ENCODE results near the gene TRIP11.

The TRIP11 gene

DNA sequence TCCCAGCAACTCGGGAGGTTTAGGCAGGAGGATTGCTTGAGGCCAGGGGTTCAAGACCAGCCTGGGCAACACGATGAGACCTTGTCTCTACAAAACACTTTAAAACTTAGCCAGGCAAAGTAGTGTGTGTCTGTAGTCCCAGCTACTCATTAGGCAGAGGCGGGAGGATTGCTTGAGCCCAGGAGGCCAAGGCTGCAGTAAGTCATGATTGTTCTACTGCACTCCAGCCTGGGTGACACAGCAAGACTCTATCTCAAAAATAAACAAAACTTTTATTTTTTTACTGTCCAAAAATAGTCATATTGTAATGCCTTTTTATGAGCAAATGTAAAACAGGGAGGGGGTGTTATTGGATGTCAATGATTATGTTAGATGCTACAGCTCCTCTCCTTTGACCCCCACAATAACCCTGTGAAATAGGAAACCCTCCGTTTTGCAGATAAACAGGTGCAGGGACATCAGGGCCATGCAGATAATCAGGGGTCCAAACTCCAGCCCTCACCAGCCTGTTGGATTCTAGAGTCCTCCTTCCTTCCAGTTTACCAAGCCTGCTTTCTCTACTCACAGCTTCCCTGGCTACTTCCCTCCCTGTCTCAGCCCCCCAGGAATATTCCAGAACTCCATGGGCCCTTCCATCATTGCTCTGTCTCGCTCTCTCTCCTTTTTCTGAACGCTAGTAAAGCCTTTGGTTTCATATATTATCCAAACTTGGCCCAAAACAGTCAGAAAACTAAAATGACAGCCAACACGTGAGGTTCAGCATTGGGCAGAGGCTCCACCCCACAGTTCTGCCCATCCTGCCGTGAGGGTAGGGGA lies 86.5 kb downstream of the TRIP11 start:
- DNase-seq, result no peak

DNA sequence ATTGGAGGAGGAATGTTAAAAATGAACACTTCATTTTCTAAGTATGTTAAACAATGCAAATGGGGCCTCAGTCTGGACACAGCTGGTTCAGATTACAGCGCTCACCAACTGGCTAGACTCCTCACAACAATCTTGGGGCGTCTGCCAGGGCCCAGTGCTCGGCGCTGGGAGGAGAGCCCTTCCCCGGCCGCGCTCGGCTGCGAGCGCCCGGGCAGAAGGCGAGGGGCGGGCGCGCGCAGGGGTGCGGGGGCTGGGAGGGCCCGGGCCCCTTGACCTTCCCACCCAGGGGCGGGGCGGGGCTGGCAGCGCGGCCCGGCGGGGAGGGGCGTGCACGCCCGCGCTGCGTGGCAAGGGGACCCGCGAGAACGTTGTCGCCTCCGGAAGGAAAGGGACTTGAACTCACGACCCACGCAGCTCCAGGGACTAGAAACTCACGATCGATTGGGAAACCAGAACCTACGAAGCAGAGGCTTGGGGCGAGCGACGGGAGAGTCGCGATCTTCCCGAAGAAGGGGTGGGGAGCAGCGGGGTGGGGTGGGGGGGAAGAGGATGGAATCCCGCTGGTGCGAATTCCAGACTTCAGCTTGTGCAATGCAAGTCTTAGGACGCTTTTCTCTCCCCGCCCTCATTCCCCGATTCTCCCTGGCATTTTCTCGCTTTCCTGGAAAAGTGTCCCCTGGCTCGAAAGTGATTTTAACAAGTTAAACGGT lies 92.2 kb downstream of the TRIP11 start, which contains the start of gene FBLN5:
Gene FBLN5 (minus strand): TSS at position 220 of the 710 bp plus-strand sequence. CDS start 465 bp downstream, outside the sequence.
- peak; percentile 27 for DNase-seq

DNA sequence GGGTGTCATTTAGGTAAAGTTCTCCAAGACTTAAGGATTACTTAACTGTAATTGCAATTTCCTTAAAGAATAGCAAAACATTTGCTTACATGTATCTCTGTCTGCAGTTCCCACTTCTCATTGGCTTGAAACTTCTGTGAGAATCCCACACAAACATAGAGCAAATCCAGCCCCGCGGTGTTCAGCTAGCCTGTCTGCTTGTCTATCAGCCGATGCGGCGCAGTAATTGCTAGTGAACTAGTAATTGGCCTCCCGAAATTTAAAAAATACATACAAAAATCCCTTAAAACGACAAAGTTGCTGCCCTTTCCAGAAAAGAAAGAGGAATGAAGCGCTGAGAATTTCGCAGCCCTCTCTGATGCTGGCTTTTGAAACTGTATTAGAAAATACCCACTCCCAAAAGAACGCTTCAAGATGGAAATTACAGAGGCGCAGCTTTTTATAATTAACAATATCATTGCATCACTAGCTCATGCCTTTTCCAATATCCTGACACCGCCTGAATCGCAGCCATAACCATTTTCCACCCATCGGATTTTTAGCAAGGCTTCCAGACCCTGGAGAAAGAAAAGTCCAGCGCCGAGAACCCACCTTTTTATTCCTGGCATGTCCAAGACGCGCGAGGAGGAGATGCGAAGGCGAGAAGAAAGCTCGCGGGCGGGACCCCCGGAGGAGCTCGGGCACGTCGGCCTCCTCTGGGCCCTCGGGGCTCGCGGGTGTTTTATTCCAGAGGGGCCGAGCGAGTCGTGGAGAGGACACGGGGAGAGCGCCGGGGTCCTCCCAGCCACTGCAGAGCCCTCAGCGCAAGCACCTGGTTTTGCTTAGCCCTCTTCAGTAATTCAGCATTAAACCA lies 93.0 kb downstream of the TRIP11 start:
- DNase-seq, result peak; percentile 0

DNA sequence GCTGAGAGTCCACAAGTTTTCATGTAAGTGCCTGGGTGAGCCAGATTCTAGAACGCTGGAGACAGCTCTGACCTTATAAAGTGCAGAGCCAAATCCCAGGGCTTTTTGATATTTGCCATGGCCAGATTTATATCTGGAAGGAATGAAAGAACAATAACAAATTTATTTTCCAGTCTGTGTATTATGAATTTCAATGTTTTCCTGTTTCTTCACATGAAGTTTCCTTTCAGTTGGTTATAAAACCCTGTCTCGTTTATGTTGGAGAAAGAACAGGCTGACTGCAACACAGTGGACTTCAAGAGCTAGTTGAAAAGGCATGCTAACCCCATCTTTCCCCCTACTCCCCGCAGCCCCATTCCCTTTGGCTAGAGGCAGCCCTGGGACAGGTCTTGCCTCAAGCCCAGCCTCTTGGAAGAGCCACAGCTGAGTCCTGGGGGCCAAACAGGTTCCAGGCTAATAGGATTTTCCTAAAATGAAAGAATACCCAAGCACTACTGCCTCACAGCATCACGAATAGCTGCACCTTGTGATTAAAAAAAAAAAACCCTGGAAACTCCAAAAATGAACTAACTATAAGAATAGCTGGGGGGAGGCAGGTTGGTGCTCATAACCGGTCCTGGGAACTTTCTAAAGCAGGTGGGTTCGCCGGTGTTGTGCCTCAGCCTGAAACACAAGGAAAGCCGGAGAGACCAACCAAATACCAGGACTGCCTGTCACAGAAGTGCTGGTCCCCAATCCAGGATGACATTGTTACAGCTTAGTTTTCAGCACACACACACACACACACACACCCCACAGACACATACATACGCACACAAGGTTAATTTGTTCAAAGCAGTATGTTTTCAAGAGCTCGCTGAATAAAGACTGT lies 93.9 kb downstream of the TRIP11 start:
- no peak for DNase-seq

DNA sequence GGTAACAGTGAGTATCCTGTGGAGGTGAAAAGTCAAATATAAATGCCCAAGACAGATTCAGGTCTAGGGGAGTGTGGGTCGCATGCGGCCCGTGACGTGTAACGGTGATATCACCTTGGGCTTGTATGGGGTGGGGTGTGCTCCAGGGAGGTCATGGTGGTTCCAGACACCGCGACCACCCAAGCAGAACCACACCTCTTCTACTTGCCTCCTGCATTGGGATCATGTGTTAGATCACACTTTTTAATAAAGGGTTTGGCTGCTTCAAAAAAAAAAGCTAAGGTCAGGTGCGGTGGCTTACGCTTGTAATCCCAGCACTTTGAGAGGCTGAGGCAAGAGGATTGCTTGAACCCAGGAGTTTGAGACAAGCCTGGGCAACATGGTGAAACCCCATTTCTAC lies 96.9 kb downstream of the TRIP11 start:
- DNase-seq, result no peak

DNA sequence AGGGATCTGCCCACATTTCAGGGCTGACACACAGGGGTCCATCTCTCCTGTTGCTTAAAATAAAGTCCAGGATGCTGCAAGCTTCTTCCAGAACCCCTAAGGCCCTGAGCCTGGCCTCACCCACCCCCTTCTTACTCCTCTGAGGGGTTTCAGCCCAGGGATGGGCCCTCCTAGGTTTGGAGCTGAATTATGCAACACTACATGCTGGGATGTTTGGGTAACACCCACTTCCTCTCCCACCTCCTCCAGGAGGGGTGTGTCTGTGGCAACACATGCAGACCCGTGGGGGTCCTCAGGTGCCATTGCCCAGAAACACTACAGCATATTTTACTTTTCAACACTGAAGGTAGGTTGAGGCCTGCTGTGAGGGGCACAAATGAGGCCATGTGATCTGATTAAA lies 97.7 kb downstream of the TRIP11 start:
- DNase-seq, result no peak

DNA sequence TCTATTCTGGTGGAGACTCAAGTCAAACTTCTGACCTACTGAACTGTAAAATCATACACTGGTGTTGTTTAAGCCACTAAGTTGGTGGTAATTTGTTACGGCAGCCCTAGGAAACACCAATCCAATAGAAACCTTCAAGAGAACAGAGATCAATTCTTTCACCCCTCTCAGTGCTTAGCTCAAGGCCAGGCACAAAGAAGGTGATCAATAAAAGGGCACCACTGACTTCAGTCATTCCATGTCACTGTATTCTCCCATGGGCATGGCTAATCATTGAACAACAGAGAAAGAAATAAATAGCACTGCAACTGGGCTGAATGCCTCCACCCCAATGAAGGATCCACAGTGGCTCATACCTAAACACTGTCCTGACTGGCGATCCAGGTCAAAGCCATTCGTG lies 99.7 kb downstream of the TRIP11 start:
- DNase-seq, result no peak

DNA sequence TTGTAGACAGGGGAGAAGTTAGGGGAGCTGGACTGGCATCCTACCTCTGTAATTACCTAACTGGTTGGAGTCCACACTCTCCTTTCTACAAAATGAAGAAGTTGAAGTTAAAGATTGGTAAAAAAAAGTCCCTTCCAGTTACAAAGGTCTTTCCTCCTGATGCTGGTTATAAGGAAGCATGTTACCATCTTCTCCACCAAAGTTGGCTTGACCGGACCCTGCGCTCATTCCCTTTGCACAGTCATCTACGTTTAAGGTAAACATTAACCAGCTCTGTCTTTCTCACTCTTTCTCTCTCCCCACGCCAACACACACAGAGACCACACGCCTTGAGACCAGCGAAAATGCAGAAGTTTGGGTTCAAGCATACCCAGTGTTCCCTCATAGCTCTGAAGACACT lies 104.3 kb downstream of the TRIP11 start:
- no peak for DNase-seq

DNA sequence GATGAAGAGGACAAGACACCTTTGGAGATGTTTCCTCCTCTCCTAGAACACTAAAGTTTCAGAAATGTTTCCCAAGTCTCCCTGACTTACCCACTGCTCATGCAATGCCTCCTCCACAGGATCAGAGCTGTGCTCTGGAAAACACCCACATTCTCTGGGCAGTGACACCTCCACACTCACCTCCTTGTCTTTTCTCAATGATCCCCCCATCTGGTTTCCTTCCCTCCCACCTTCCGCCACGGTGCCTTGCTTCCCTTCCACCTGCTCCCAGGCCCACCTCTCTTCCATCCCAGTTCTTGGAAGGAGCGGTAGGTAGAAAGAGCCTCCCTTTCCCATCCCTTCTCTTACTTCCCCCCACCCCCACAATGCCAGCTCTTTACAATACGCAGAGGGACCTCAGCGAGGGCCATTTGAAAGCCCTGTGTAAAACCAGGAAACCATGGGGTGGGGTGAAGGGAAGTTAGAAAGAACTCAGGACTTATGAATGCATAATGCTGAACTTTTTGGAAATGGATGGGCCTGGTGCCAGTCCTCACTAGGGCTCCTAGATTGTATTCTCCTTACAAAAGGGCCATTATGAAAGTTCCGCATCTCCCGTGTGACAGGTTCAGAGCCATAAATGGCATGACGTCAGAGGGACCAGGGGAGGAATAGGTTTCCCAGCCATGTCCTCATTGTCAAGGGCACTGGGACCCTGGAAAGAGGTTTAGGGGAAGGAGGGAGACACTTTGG lies 105.1 kb downstream of the TRIP11 start:
- no peak for DNase-seq

DNA sequence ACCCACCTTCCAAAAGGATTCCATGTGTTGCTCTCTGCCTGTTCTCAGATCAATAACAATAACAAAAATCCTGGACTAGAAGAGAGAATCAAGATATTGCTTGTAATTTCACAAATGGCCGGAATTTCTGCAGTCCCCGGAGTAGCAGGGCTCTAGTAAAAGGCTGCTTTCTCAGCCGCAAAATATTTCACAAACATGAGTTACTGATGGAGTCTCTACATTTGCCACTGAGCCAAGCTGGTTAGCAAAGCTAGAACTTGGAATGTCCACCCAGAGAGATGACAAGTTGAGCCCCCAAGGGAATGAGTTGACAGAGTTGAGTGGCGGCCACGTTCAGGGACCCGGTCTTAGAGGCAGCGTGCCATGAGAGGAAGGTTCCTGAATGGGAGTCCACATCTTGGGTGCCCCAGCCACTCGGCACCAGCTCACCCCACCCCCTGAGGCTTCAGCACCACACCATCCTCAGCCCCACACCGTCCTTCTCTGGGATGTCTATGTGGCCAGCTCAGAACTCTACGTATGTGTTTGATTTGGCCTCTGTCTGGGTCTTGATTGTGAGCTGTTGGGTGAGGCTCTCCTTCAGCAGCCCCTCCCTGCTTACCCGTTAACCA lies 108.3 kb downstream of the TRIP11 start:
- no peak for DNase-seq

DNA sequence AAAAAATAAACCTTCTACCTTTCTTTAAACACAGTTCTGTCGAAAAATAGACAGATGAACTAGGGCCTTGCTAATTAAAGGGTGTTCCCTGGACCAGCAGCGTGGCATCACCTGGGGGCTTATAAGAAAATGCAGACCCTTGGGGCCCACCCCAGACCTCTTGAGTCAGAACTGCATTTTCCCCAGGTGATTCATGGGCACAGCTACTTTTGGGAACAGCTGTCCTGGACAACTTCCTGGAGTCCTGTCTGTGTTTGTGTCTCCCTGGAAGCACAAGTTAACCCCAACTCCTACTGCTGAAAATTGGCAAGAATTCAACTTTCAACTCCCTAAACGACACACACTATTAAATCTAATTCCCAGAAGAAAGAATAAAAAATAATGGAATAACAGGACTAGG lies 110.2 kb downstream of the TRIP11 start:
- DNase-seq, result no peak

DNA sequence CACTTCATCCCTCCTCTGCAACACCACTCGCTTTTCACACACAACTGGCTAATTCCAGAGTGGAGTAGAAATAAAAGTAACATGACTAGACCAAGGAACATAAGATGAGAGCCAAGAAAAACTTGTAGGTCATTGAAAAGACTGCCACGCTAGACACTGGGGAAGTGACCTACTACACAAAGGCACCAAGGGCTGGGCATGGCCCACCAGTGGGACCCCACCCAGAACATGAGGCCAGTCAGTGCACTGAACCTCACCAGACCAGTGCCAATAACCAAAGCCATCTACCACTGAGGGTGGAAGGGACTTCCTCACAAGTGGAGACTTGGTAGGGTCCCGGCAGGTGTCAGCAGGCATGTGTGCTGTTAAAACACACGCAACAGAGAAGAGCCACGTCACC lies 112.1 kb downstream of the TRIP11 start:
- no peak for DNase-seq

DNA sequence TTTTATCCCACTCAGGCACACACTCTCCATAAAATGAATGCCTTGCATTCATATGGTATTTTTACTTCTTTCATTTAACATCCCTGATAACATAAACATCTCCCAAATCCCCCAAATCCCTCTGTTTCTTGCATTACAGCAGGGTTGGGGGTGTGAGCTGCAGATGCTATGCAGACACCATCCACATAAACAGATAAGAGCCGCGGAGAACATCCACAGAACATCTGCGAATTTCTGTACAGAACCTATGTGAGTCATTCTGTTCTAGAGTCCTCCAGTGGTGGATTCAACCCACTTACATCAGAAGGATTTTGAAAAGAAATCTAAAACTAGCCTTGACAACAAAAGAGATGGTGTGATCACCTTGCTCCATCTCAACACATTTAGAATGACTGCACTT lies 112.7 kb downstream of the TRIP11 start:
- no peak for DNase-seq

DNA sequence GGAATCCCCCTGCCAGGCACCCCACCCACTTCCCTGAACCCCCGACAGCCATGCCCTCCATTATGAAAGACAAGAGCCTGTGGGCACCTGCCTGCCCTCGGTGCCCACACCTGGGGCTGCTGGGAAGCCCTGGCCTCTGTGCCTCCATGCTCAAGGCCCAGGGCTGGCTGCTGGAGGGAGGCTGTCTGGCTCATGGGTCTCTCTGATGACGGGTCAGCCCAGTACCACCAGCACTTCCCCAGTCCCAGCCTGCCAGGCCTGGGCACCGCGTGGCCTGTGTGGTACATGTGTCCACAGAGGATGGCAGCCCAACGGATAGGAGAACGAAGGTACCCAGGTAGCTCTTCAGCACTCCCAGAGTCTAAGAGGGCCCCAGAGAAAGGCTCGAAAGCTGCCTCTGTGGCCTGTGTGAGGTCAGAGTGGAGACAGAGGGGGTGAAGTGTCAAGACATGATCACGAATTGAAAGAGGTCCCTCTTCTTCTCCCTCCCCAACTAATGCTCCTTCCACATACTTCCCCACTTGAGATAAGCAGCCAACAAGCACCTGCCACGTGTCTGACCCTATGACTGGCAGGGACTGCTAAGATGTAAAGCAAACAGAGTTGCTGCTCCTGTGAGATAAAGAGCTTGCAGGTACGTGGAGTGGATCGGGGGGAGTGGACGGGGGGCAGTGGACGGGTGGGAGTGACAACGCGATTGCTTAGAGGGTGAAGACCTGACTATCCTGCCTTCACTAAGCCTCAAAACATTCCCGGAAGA lies 113.5 kb downstream of the TRIP11 start:
- DNase-seq, result no peak

DNA sequence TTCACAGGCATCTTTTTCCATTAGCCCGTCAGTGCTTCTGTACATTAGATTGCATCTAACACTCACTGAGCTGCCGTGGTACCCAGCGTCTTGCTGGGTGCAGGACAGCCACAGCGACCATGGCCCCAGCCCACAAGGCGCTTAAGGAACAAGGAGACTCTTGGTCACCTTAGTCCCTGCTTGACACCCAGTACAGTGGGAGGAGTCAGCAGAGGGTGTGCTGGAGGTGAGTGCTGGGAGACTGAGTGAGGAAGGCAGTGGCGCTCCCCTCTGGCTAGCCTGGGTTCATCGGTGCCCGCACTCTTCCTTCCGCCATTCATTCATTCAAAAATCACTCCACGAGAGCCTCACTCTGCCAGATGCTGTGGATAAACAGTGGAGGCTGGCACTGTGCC lies 114.1 kb downstream of the TRIP11 start:
- DNase-seq, result no peak

DNA sequence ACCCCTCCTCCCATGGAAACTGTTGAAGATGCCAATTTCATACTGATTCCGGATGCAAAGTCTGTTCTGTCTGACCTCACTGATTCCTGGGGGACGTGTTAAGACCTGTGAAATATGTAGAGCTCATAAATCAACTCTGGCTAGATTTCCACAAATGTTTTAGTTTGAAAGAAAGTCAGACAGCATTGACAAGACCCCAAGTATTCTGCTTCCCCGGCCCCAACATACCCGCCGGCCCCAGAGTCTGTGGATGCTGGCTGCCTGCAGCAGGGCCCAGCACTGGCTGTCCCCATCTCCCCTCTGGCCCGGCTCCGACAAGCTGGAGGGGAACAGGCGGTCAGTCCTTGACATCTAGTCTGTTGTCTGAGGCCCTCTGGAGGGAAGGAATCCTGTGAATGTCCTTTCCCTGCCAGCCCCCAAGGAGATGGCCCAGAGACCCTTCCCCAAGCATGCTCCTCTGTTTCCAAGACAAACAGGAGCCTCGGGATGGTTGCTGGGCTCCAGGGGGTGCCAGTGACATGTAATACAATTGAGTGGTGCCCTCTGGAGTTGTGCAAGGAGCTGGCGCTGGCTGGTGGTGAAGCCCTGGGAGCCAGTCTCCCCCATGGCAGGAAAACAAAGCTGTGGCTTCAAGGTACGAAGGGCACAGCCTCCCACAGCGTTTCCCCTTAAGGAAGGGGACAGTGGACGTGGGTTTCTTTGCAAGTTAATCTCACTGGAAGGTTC lies 114.7 kb downstream of the TRIP11 start:
- DNase-seq, result no peak

DNA sequence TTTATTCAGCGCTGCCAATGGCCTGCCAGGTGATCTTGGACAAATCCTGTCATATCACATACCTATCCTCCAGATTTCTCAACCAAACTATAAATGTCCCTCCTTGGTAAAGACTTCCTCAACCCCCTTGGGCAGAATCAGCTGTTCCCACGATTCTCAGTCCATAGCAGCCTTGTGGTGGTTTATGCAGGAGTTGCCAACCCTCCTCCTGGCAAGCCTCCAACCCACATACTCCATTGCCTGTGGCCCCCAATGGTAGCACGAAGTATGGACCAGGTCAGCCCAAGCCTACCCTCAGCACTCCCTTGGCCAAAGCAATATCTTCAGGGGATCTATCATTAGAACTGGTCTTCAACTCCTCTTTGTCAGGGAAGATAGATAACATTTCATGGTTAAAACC lies 119.3 kb downstream of the TRIP11 start:
- no peak for DNase-seq

DNA sequence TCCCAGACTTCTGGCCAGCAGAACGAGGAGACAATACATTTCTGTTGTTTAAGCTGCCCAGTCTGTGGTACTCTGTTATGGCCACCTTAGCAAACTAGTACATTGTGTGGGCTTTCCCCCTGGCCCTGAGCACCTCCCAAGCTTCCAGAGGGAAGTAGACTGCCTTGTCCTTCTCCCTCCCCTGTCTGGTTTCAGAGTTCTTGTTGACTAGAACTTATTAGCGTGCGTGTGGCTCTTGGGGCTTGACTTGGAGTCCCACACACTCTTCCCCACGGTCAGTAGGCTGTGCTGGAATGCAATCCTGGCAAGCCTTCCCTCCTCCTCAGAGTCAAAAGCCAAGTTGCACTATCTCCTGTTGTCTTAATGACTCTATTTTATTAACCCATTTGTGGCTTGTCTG lies 120.0 kb downstream of the TRIP11 start:
- DNase-seq, result no peak

DNA sequence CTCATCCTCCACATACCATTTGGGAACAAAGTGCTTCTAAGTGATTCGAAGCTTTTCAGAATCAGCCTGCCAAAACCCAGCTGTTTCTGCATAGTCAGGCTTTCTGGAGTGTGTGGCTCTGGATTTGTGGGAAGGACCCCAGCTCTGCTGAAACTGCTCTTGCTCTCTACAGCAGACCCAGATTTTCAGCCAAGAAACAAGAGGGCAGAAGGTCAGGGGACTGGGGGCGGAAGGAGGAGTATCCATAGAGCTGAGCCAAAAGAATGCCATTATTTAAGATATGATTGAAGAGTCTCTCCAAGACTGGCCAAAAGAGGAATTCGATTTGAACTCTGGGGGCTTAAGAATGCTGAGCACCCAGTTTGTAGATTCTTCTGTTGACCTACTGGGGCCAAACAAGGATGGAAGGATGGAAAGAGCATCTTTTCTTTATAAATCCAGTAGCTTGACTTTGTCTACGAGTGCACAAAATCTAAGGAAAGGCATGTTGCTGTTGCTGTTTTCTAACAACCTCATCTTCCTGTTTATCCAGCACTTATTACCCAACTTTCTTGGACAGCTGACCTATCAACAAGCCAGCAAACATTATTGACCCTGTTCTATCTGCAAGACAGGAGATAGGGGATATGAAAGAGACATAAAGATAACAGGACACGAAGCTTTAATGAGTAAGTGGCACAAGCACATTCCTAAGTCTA lies 121.5 kb downstream of the TRIP11 start:
- DNase-seq, result no peak

Data from CD4-positive, alpha-beta T cell treated with Interleukin-21 for 1 hour (primary cell).